ENCODE measurements around the gene FNTB.

- TF ChIP-seq, protein P1, sequence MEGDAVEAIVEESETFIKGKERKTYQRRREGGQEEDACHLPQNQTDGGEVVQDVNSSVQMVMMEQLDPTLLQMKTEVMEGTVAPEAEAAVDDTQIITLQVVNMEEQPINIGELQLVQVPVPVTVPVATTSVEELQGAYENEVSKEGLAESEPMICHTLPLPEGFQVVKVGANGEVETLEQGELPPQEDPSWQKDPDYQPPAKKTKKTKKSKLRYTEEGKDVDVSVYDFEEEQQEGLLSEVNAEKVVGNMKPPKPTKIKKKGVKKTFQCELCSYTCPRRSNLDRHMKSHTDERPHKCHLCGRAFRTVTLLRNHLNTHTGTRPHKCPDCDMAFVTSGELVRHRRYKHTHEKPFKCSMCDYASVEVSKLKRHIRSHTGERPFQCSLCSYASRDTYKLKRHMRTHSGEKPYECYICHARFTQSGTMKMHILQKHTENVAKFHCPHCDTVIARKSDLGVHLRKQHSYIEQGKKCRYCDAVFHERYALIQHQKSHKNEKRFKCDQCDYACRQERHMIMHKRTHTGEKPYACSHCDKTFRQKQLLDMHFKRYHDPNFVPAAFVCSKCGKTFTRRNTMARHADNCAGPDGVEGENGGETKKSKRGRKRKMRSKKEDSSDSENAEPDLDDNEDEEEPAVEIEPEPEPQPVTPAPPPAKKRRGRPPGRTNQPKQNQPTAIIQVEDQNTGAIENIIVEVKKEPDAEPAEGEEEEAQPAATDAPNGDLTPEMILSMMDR (conservative IDR thresholded peaks at IDR 0.05; ENCODE audit: low read depth in 2 of 2) = no peak
- no peak for TF ChIP-seq REST (IDR thresholded peaks at IDR 0.05; ENCODE audit: unreplicated experiment)
- no peak for TF ChIP-seq EZH2 (IDR thresholded peaks at IDR 0.05; ENCODE audit: low read depth, unreplicated experiment)
- TF ChIP-seq POLR2AphosphoS5 (IDR thresholded peaks at IDR 0.05; ENCODE audit: low read depth) = no peak
- no peak for TF ChIP-seq ZNF114 (CRISPR knock-in tag; IDR thresholded peaks at IDR 0.05)
- no peak for TF ChIP-seq ETS1 (IDR thresholded peaks at IDR 0.05)
- no peak for TF ChIP-seq CREB1 (CRISPR knock-in tag; IDR thresholded peaks at IDR 0.05; ENCODE audit: low read depth)
- no peak for TF ChIP-seq STAT1 (IDR thresholded peaks at IDR 0.05; ENCODE audit: unreplicated experiment)
- no peak for TF ChIP-seq EZH2phosphoT487 (IDR thresholded peaks at IDR 0.05; ENCODE audit: unreplicated experiment)
- no peak for TF ChIP-seq JUNB (IDR thresholded peaks at IDR 0.05; ENCODE audit: unreplicated experiment)
- no peak for TF ChIP-seq ZNF331 (CRISPR knock-in tag; IDR thresholded peaks at IDR 0.05; ENCODE audit: low read depth)
Measured at GRCh38 chr14:64946310-64947045, 40.2 kb upstream of the FNTB start.

Data from GM23338 (cell line).